KMS-11 (cell line): ENCODE measurements around the gene IFNAR2.

Experiments used
- H2AFZ ChIP-seq: fragments of 200-600 bp; sonication (generic); 2 replicates; pipeline ENCODE4 v1.6.1; 2016; ENCODE audit warnings: antibody characterized with exemption, mixed run types, low read depth
- H3K27ac ChIP-seq: fragments of 200-600 bp; sonication (generic); 2 replicates; pipeline ENCODE4 v1.6.1; 2016; ENCODE audit warnings: mild to moderate bottlenecking, mixed run types
- H3K27me3 ChIP-seq: fragments of 200-600 bp; sonication (generic); 2 replicates; pipeline ENCODE4 v1.6.1; 2017; ENCODE audit warnings: mild to moderate bottlenecking, low read depth, mixed run types, moderate library complexity; ENCODE audit not compliant: insufficient read depth
- H3K36me3 ChIP-seq: fragments of 200-600 bp; sonication (generic); 2 replicates; pipeline ENCODE4 v1.6.1; 2017; ENCODE audit warnings: mild to moderate bottlenecking, mixed run types; ENCODE audit not compliant: insufficient read depth
- H3K4me1 ChIP-seq: fragments of 200-600 bp; sonication (generic); 2 replicates; pipeline ENCODE4 v1.6.1; 2016; ENCODE audit warnings: mild to moderate bottlenecking, low read depth, mixed run types; ENCODE audit not compliant: poor library complexity, severe bottlenecking
- H3K4me2 ChIP-seq: fragments of 200-600 bp; sonication (generic); 2 replicates; pipeline ENCODE4 v1.7.0; 2016; ENCODE audit warnings: mild to moderate bottlenecking, mixed run types
- H3K4me3 ChIP-seq: fragments of 200-600 bp; sonication (generic); IDR thresholded peaks from 2 replicates; pipeline ENCODE4 v1.6.1; 2017; ENCODE audit warnings: low read depth, low read length, mixed read lengths; ENCODE audit not compliant: insufficient read depth
- H3K79me2 ChIP-seq: fragments of 200-600 bp; sonication (generic); 2 replicates; pipeline ENCODE4 v1.6.1; 2016; ENCODE audit warnings: low read depth, mixed run types; ENCODE audit not compliant: insufficient read depth
- H3K9ac ChIP-seq: fragments of 200-600 bp; sonication (generic); 2 replicates; pipeline ENCODE4 v1.6.1; 2016; ENCODE audit warnings: mild to moderate bottlenecking, mixed run types
- H4K20me1 ChIP-seq: fragments of 200-600 bp; sonication (generic); 2 replicates; pipeline ENCODE4 v1.6.1; 2016; ENCODE audit warnings: mild to moderate bottlenecking, mixed run types; ENCODE audit not compliant: insufficient read depth
- CTCF ChIP-seq: fragments of 200-600 bp; sonication (generic); conservative IDR thresholded peaks from 2 replicates; pipeline ENCODE4 v1.6.1; 2017; ENCODE audit warnings: low read depth, mild to moderate bottlenecking, antibody characterized with exemption, low read length, moderate library complexity, mixed read lengths

The IFNAR2 gene

DNA sequence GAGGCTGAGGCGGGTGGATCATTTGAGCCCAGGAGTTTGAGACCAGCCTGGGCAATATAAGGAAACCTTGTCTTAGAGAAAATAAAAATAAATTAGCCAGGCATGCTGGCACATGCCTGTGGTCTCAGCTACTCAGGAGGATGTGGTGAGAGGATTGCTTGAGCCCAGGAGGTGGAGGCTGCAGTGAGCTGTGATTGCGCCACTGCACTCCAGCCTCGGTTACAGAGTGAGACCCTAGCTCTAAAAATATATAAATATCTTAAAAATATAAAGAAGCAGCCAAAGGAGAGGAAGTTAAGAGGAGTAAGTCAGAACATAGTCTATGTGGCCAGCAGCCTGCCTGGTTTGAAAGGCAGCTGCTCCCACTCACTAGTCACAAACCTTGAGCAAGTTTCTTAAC, 31.9 kb downstream of the IFNAR2 start:
- H3K27ac ChIP-seq = no peak overlapping the region
- H3K9ac ChIP-seq = no peak overlapping the region
- H3K4me2 ChIP-seq = peak overlapping the region; percentile 31
- TF ChIP-seq CTCF = no peak
- H3K79me2 ChIP-seq = no peaks in the 10 kb centered on the region
- H3K4me1 ChIP-seq = peaks cover 37% of the 10 kb centered on the region
- H4K20me1 ChIP-seq = no peaks in the 10 kb centered on the region
- H3K27me3 ChIP-seq = no peaks in the 10 kb centered on the region
- H2AFZ ChIP-seq = no peak overlapping the region
- no peaks in the 10 kb centered on the region for H3K36me3 ChIP-seq
- no peak overlapping the region for H3K4me3 ChIP-seq

DNA sequence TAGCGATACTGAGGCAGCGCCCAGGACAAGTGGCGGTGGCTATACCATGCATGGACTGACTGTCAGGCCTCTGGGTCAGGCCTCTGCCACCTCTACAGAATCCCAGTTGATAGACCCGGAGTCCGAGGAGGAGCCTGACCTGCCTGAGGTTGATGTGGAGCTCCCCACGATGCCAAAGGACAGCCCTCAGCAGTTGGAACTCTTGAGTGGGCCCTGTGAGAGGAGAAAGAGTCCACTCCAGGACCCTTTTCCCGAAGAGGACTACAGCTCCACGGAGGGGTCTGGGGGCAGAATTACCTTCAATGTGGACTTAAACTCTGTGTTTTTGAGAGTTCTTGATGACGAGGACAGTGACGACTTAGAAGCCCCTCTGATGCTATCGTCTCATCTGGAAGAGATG, 33.2 kb downstream of the IFNAR2 start:
- Histone ChIP-seq H3K9ac (no peak overlapping the region), H3K4me1 (peaks cover 47% of the 10 kb centered on the region), H4K20me1 (no peaks in the 10 kb centered on the region), H3K4me2 (no peak overlapping the region), H3K79me2 (peaks cover 8% of the 10 kb centered on the region; the same call in 1 of the 2 replicates), H3K4me3 (no peak overlapping the region), H3K27ac (no peak overlapping the region), H3K36me3 (no peaks in the 10 kb centered on the region), H2AFZ (no peak overlapping the region), H3K27me3 (no peaks in the 10 kb centered on the region)
- no peak for TF ChIP-seq CTCF

DNA sequence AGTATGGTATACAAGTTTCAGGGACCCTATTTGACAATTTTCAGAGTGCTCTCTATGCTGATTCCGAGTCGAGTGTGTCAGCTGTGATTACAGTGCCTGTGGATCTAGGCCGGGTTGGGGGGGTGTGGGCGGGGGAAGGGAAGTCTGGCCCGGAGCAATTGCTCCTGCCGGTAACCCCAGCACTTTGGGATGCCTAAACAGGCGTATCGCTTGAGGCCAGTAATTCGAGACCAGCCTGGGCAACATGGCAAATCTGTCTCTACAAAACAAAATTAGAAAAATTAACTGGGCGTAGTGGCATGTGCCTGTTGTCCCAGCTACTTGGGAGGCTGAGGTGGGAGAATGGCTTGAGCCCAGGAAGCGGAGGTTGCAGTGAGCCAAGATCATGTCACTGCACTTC, 34.8 kb downstream of the IFNAR2 start:
- Histone ChIP-seq H3K36me3 (no peaks in the 10 kb centered on the region), H3K4me1 (peaks cover 64% of the 10 kb centered on the region), H3K27ac (no peak overlapping the region), H3K9ac (no peak overlapping the region), H3K4me2 (no peak overlapping the region), H4K20me1 (no peaks in the 10 kb centered on the region; the same call in 1 of the 2 replicates), H3K79me2 (peaks cover 8% of the 10 kb centered on the region; the same call in 1 of the 2 replicates), H3K27me3 (no peaks in the 10 kb centered on the region), H2AFZ (no peak overlapping the region), H3K4me3 (no peak overlapping the region)
- no peak for TF ChIP-seq CTCF

- Histone ChIP-seq H3K27ac (no peak overlapping the region), H3K9ac (no peak overlapping the region; the same call in 1 of the 2 replicates), H3K27me3 (no peaks in the 10 kb centered on the region), H3K4me1 (peaks cover 54% of the 10 kb centered on the region), H3K36me3 (no peaks in the 10 kb centered on the region; the same call in 1 of the 2 replicates), H4K20me1 (no peaks in the 10 kb centered on the region; the same call in 1 of the 2 replicates), H3K4me3 (no peak overlapping the region), H3K79me2 (peaks cover 8% of the 10 kb centered on the region; the same call in 1 of the 2 replicates), H2AFZ (peak overlapping the region; percentile 86), H3K4me2 (peak overlapping the region; percentile 66)
- TF ChIP-seq CTCF = no peak
Observed at GRCh38 chr21:33265664-33266049, 35.9 kb downstream of the IFNAR2 start.
